Measurements from ENCODE around the gene USF1.

The USF1 gene

GRCh38 chr1:161045736-161046604 is at the start of gene USF1:
USF1 (minus strand) TSS chr1:161045977; CDS start chr1:161043275, 2,702 bp downstream.
- Mint-ChIP-seq H3K4me3 (peak within 1 kb of the TSS; percentile 95 to 96), H3K9me3 (no peaks in the 10 kb centered on the region), H3K27me3 (no peaks in the 10 kb centered on the region), H3K4me1 (peaks cover 53% of the 10 kb centered on the region), H3K27ac (peak within 1 kb of the TSS; percentile 100)
- DNase-seq (peak; percentile 91 to 95), ATAC-seq (peak; percentile 84)

- ATAC-seq, result no peak
- Mint-ChIP-seq H3K27me3 (no peaks in the 10 kb centered on the region), H3K27ac (peak overlapping the region; percentile 1 to 80), H3K4me1 (peaks cover 82% of the 10 kb centered on the region), H3K4me3 (no peak overlapping the region), H3K9me3 (no peaks in the 10 kb centered on the region)
- DNase-seq, result no peak
These were observed 49.5 kb upstream of the USF1 start for GRCh38 chr1:161095230-161095629.

DNA sequence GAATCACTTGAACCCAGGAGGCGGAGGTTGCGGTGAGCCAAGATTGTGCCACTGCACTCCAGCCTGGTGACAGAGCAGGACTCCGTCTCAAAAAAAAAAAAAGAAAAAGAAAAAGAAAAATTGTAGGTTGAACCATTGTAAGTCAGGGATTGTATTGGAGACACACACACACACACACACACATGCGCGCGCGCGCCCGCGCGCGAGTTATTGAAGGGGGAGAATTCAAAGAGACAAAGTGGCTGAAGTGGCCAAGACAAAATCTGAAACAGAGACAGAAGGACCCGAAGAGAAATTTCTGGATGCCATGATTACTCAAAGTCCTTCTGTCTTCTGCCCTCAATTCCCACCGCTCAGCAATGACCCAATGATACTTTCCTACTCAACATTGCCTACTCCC is 48.7 kb upstream of the USF1 start:
- peaks cover 88% of the 10 kb centered on the region for H3K4me1 Mint-ChIP-seq
- H3K27ac Mint-ChIP-seq, result peak overlapping the region in 1 of 2 donors; percentile 23
- H3K9me3 Mint-ChIP-seq, result no peaks in the 10 kb centered on the region
- no peak for DNase-seq
- no peak overlapping the region for H3K4me3 Mint-ChIP-seq
- no peaks in the 10 kb centered on the region for H3K27me3 Mint-ChIP-seq
- no peak for ATAC-seq

DNA sequence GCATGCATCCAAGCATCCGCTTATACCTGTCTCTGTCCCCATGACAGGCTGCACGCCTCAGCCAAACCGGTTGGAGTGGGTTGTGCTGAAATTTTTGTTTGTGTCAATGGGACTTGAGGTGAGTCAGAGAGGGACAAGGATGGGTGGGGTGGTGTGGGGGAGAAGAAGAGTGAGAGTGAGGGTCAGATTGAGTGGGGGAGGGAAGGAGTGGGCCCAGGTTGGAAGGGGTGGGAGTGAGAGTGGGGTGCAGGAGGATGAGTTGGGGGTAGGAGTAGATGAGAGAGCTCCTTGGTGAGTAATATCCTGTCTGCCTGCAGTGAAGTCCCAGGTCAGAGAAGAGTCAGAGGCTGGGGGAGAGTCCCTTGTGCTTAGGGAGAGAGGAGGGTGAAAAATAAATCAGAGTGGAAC is 46.8 kb upstream of the USF1 start:
- peaks cover 86% of the 10 kb centered on the region for H3K4me1 Mint-ChIP-seq
- H3K9me3 Mint-ChIP-seq, result no peaks in the 10 kb centered on the region
- DNase-seq (peak; percentile 24 to 44), ATAC-seq (peak; percentile 94)
- H3K27me3 Mint-ChIP-seq, result no peaks in the 10 kb centered on the region
- H3K27ac Mint-ChIP-seq, result no peak overlapping the region
- peak overlapping the region; percentile 27 to 46 for H3K4me3 Mint-ChIP-seq

DNA sequence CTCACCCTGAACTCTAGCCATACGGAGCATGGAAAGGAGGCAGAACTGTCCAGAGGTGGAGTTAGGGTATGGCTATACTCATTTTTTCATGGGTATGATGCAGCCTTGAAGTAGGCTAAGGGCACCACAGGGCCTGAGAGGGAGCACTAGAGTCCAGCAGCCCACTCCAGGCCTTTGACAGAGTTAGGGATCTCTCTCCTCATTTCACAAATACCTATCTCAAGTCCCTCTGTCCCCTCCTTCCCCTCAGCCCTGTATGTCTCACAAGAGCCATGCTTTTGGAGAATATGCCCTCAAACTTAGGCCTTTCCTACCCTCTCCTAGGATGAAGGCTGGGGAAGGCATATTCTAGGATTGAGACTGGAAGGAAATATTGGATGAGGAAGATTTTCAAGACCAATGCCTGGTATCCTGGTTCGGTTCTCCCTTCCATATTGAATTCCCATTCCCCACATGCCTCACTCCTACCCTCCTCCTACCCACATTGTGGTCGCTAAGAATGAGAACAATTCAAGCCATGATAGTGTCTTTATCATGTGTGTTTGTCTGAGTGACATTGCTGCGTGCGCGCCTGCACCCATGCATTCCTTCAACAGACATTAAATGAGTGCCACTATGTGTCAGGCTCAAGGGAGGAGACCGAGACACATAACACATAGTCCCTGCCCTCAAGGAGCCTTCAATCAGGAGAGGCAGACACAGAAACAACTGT is 46.2 kb upstream of the USF1 start:
- H3K4me1 Mint-ChIP-seq, result peaks cover 83% of the 10 kb centered on the region

GRCh38 chr1:161091093-161091492 is 45.3 kb upstream of the USF1 start:
- peaks cover 75% of the 10 kb centered on the region for H3K4me1 Mint-ChIP-seq
- no peak overlapping the region for H3K27ac Mint-ChIP-seq
- no peak overlapping the region for H3K4me3 Mint-ChIP-seq
- no peak for DNase-seq
- ATAC-seq, result no peak
- no peaks in the 10 kb centered on the region for H3K9me3 Mint-ChIP-seq
- H3K27me3 Mint-ChIP-seq, result no peaks in the 10 kb centered on the region

More for the DNA sequence above, 46.2 kb upstream of the USF1 start:
- H3K27me3 Mint-ChIP-seq, result no peaks in the 10 kb centered on the region
- ATAC-seq (no peak), DNase-seq (no peak)
- no peaks in the 10 kb centered on the region for H3K9me3 Mint-ChIP-seq
- H3K27ac Mint-ChIP-seq, result no peak overlapping the region
- no peak overlapping the region for H3K4me3 Mint-ChIP-seq

- H3K27me3 Mint-ChIP-seq, result no peaks in the 10 kb centered on the region
- no peak for DNase-seq
- no peaks in the 10 kb centered on the region for H3K9me3 Mint-ChIP-seq
- no peak overlapping the region for H3K4me3 Mint-ChIP-seq
- H3K4me1 Mint-ChIP-seq, result peaks cover 72% of the 10 kb centered on the region
- H3K27ac Mint-ChIP-seq, result peak overlapping the region in 1 of 2 donors; percentile 32
- ATAC-seq, result no peak
These were observed 44.8 kb upstream of the USF1 start for GRCh38 chr1:161090617-161091016.

DNA sequence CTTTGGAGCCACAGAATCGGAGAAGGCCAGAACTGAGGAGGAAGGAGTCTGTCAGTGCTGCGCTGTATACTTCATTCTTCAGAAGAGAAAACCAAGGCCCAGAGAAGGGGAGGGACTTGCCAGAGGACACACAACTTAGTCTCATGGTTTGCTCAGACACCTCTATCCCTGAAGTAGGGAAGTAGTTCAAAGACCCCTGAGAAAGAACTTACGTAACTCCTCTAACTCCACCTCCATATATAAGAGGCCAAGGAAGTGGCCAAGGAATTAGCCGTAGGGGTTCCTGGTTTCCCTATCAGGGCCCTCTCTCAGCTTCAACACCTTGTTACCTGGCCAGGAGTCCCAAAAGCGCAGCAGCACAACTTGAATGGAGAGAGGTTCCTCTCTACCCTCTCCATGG is 44.2 kb upstream of the USF1 start:
- Mint-ChIP-seq H3K4me3 (no peak overlapping the region), H3K27ac (no peak overlapping the region), H3K27me3 (no peaks in the 10 kb centered on the region), H3K4me1 (peaks cover 65% of the 10 kb centered on the region), H3K9me3 (no peaks in the 10 kb centered on the region)
- ATAC-seq, result no peak
- no peak for DNase-seq

DNA sequence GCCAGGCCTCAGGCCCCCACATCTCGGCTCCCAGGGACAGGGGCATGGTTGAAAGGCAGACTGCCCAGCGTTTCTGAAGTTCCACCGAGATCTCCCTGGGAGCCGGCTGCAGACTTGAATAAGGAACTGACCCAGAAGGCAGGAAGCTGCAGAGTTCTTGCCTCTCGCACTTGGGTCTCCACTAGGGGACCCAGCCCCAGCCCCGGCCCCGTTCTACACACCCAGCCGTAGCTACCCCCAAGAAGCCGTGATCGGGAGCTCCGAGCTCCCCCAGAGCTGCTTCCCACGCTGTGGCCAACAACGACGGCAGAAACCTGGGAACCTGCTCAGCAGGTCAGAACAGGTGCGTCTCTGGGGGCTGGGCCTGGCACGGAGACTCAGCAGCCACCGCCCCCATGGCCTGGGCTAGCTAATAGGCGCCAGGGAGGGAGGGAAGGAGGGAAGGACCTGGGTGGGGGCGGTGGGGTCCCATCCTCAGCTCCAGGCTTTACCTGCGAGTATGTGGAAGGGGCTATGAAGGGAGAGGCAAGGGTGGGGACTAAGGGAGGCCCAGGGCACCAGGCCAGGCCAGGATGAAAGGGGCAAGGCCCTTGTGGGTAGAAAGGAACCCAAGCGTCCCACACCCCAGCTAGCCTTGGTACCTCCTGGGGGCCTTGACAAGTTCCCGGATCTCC is 43.6 kb upstream of the USF1 start, which contains the start of gene NECTIN4:
Gene NECTIN4, minus strand, starts transcription at position 308 of the 674 bp plus-strand sequence. Its CDS starts 262 bp downstream, at position 46.
- DNase-seq (no peak), ATAC-seq (no peak)
- Mint-ChIP-seq H3K9me3 (no peaks in the 10 kb centered on the region), H3K27ac (peak within 1 kb of the TSS in 1 of 2 donors; percentile 68), H3K4me1 (peaks cover 60% of the 10 kb centered on the region), H3K27me3 (no peaks in the 10 kb centered on the region), H3K4me3 (no peak within 1 kb of the TSS)

DNA sequence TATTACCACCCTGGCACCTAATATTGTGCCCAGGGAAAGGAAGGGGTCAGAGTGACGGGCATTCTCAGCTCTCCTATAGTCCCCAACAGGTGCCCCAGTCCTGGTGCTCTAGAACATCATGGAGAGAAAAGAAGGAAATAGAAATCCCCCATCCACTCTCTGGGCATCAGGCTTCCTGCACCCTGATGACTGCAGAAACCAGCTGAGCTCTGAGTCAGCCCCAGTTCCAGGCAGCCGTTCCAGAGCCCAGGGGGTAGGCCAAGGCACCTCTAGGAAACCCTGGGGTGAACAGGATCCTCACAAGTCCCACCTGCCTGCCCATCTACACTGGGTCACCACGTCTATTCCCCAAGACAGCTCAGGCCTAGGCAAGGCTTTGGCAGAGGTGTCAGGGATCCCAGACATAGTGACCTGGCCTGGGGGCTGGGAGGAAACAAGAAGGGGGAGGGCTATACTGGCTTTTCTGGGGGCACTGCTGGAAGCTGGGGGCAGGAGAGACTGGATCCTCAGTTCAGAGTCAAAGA is 42.9 kb upstream of the USF1 start:
- Mint-ChIP-seq H3K4me1 (peaks cover 57% of the 10 kb centered on the region), H3K27me3 (no peaks in the 10 kb centered on the region), H3K4me3 (no peak overlapping the region), H3K9me3 (no peaks in the 10 kb centered on the region), H3K27ac (no peak overlapping the region)
- ATAC-seq (no peak), DNase-seq (no peak)

DNA sequence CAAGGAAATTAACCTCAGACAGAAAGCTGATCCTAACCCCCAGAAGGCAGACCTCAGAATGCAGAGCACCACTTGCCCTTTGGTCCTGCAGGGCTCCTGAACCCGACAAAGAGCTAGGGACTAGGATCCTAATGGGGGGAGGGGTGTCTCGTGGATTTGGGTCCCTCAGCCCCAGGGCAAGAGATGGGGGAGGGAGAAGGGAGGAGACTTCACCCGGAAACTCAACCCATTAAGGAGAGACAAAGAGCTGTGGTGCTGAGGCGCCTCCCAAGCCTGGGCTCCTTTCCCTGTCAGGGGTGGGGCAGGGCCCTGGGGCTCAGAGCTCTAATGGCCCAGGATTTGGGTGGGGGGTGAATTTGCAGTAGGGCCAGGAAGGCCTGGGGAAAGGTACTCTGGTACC is 40.7 kb upstream of the USF1 start:
- H3K4me1 Mint-ChIP-seq, result peaks cover 35% of the 10 kb centered on the region
- H3K4me3 Mint-ChIP-seq, result no peak overlapping the region
- no peaks in the 10 kb centered on the region for H3K9me3 Mint-ChIP-seq
- H3K27ac Mint-ChIP-seq, result peak overlapping the region in 1 of 2 donors; percentile 42
- no peaks in the 10 kb centered on the region for H3K27me3 Mint-ChIP-seq
- DNase-seq (no peak), ATAC-seq (no peak)

DNA sequence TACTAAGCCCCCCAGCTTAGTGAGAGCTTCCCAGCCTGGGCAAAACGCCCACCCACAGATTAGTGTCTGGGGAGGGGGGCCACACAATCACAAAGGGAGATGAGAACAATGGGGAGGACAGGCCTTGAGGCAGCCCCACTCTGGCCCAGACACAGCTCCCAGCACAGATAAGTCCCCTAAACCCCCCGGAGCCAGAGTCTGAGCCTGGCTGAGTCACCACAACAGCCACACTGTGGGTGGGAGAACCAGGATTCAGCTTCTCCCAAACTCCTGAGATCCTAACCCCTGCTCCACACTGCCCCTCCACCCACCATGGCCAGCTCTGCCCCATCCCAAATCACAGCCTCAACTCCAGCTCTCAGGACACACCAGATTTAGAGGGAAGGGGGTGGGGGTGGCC is 39.4 kb upstream of the USF1 start:
- Mint-ChIP-seq H3K9me3 (no peaks in the 10 kb centered on the region), H3K4me1 (peaks cover 23% of the 10 kb centered on the region), H3K27me3 (no peaks in the 10 kb centered on the region), H3K27ac (peak overlapping the region in 1 of 2 donors; percentile 45), H3K4me3 (no peak overlapping the region)
- ATAC-seq (no peak), DNase-seq (no peak)

DNA sequence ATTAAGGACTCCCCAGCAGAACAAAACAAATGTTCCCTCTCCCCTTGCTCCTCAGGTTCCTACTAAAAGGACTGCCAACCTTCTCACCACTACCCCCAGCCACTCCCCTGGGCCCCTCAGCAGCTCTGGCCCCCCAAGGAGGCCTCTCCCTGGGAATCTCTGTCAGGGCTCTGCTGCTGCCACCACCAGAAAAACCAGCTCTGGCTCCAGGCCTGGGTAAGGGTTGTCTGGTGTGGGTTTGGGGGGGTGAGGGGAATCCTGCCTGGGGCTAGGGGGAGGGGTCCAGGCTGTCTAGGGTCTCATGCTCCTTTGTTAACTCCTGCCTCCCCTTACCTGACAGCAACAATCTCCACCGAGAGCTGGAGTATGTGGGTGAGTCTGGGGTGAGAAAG is 38.8 kb upstream of the USF1 start:
- Mint-ChIP-seq H3K27ac (no peak overlapping the region), H3K4me3 (no peak overlapping the region), H3K27me3 (no peaks in the 10 kb centered on the region), H3K9me3 (no peaks in the 10 kb centered on the region), H3K4me1 (peaks cover 17% of the 10 kb centered on the region)
- DNase-seq (no peak), ATAC-seq (no peak)

DNA sequence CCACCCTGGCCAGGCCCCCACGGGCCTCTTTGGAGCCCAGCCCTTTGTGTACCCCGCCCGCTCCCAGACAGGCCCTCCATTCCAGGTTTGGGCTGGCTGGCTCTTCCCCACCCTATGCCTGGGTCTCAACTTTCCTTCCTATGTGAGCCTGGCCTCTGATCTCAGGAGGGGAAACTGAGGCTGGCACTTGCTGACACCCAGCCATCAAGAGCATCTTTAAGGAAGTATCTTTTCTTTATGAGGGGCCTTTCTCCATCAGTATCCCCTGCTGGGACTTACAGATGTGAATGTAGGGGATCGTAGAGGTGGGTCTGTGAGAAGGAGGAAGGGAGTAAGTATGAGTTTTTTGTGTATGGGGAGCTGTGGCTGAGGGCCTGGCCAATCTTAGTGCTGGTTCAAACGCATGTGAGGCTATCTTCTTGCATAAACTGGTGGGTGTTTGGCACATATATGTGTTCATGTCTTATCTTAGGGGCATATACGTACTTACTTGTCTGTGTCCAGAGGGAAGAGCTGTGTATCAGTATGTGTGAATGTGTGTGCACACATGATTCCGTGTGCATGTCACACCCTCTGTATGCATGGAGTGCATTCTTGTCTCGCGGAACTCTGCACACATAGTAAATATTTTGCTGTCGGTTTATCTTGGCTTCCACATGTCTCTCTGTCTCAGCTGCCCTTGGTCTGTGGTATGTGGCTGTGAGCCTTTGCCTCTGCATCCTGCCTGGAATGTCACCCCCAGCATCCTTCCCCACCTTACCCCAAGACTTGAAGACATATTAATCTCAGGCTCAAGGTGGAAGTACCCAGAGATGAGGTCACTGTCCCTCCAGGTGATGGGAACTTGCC is 38.2 kb upstream of the USF1 start:
- no peak for DNase-seq
- Mint-ChIP-seq H3K27me3 (no peaks in the 10 kb centered on the region), H3K4me3 (no peak overlapping the region), H3K4me1 (peaks cover 16% of the 10 kb centered on the region), H3K27ac (no peak overlapping the region), H3K9me3 (no peaks in the 10 kb centered on the region)
- ATAC-seq, result peak; percentile 31

All from stimulated activated naive CD8-positive, alpha-beta T cell treated with anti-CD3 and anti-CD28 coated beads, Interleukin-15, amount 100 ng/mL, for 72 hours (primary cell).